Measurements from ENCODE around the gene GGNBP2.

DNA sequence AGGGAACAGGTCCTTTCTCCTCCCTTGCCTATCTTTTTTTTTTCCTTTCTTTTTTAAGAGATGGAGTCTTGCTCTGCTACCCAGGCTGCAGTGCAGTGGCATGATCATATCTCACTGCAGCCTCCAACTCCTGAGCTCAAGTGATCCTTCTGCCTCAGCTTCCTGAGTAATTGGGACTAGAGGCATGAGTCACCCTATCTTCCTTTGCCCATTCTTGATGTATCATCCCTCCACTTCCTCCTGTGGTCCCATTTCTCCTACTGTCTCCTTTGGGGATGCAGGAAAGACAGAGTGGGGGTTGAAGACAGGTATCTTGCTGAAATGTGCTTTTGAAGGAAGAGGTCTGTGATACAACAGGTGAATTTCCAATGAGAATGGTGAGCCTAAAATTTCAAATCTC, 15.6 kb upstream of the GGNBP2 start:
- TF ChIP-seq EZH2phosphoT487 (IDR thresholded peaks at IDR 0.05; ENCODE audit: insufficient read depth, low read depth) (no peak), EZH2 (IDR thresholded peaks at IDR 0.05; ENCODE audit: insufficient read depth, poor library complexity, severe bottlenecking) (no peak)
